ENCODE results near the gene KIAA0319L. TPM values are rescaled to one million over a fixed set of nuclear protein-coding genes. Genes with fewer than 3 reads are reported as not detected.
A peak's percentile ranks its signal among the peaks of the same experiment; 100 is the strongest.

The KIAA0319L gene
- total RNA-seq, 1 donor from 2014 or later = 24.1 TPM

- no peak for DNase-seq (ENCODE audit: low read depth in 2 of 2)
Measured at GRCh38 chr1:35537806-35538205, 19.4 kb downstream of the KIAA0319L start.

- no peak for DNase-seq (ENCODE audit: low read depth in 2 of 2)
Measured at GRCh38 chr1:35536556-35537162, 20.5 kb downstream of the KIAA0319L start.

GRCh38 chr1:35535243-35535642, 22.0 kb downstream of the KIAA0319L start:
- no peak for DNase-seq (ENCODE audit: low read depth in 2 of 2)

GRCh38 chr1:35533586-35533985, 23.6 kb downstream of the KIAA0319L start:
- no peak for DNase-seq (ENCODE audit: low read depth in 2 of 2)

GRCh38 chr1:35532497-35533223, 24.5 kb downstream of the KIAA0319L start:
- DNase-seq (ENCODE audit: low read depth in 2 of 2) = no peak

GRCh38 chr1:35531368-35531767, 25.8 kb downstream of the KIAA0319L start:
- DNase-seq (ENCODE audit: low read depth in 2 of 2) = no peak

- DNase-seq (ENCODE audit: low read depth in 2 of 2) = no peak
Measured at GRCh38 chr1:35530946-35531345, 26.3 kb downstream of the KIAA0319L start.

GRCh38 chr1:35530168-35530567, 27.0 kb downstream of the KIAA0319L start:
- no peak for DNase-seq (ENCODE audit: low read depth in 2 of 2)

- DNase-seq (ENCODE audit: low read depth in 2 of 2) = no peak
Measured at GRCh38 chr1:35524106-35524505, 33.1 kb downstream of the KIAA0319L start.

- DNase-seq (ENCODE audit: low read depth in 2 of 2) = no peak
Measured at GRCh38 chr1:35519432-35519831, 37.8 kb downstream of the KIAA0319L start.

- DNase-seq (ENCODE audit: low read depth in 2 of 2) = no peak
Measured at GRCh38 chr1:35518183-35518582, 39.0 kb downstream of the KIAA0319L start.

- no peak for DNase-seq (ENCODE audit: low read depth in 2 of 2)
Measured at GRCh38 chr1:35511305-35511704, 45.9 kb downstream of the KIAA0319L start.

GRCh38 chr1:35509558-35509957, 47.6 kb downstream of the KIAA0319L start:
- no peak for DNase-seq (ENCODE audit: low read depth in 2 of 2)

- no peak for DNase-seq (ENCODE audit: low read depth in 2 of 2)
Measured at GRCh38 chr1:35507947-35508346, 49.3 kb downstream of the KIAA0319L start.

GRCh38 chr1:35506960-35507912, 50.0 kb downstream of the KIAA0319L start:
- no peak for DNase-seq (ENCODE audit: low read depth in 2 of 2)

GRCh38 chr1:35505911-35506798, 51.0 kb downstream of the KIAA0319L start:
- peak in 1 of 2 donors; percentile 95 for DNase-seq (ENCODE audit: low read depth in 2 of 2)

GRCh38 chr1:35502242-35502641, 55.0 kb downstream of the KIAA0319L start:
- DNase-seq (ENCODE audit: low read depth in 2 of 2) = no peak

- no peak for DNase-seq (ENCODE audit: low read depth in 2 of 2)
Measured at GRCh38 chr1:35500439-35500838, 56.8 kb downstream of the KIAA0319L start.

- DNase-seq (ENCODE audit: low read depth in 2 of 2) = no peak
Measured at GRCh38 chr1:35499652-35500176, 57.5 kb downstream of the KIAA0319L start.

- DNase-seq (ENCODE audit: low read depth in 2 of 2) = no peak
Measured at GRCh38 chr1:35499231-35499630, 58.0 kb downstream of the KIAA0319L start.

GRCh38 chr1:35497571-35497970, 59.6 kb downstream of the KIAA0319L start:
- no peak for DNase-seq (ENCODE audit: low read depth in 2 of 2)

All from dermis microvascular lymphatic vessel endothelial cell (primary cell).